ENCODE data around the gene RNF10. TPM values are rescaled to one million over a fixed set of nuclear protein-coding genes. Genes with fewer than 3 reads are reported as not detected.
"Not testable (repeated sequence)": the region's sequence is repeated elsewhere in the genome, so short reads cannot be mapped to it uniquely, and the experiment has no call there.

RNF10 gene
- total RNA-seq: 100 to 1,000 TPM; 201 to 306 (median 264) TPM

DNA sequence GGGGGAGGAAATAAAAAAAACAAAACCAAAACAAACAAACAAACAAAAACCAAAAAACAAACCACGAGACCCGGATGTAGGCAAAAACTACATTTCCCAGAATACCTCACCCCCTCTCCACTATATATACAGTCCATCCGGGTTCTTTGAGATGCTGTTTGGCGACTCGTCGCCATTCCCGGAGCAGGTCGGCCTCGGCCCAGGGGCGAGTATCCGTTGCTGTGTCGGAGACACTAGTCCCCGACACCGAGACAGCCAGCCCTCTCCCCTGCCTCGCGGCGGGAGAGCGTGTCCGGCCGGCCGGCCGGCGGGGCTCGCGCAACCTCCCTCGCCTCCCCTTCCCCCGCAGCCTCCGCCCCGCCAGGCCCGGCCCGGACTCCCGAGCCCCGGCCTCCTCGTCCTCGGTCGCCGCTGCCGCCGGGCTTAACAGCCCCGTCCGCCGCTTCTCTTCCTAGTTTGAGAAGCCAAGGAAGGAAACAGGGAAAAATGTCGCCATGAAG is at the start of gene RNF10:
Gene RNF10 (plus strand): TSS at position 154 of the 500 bp plus-strand sequence. CDS start 456 bp downstream, outside the sequence.
- Histone ChIP-seq H3K4me1 (peaks cover 0 to 55% (median 41%) of the 10 kb centered on the region in 4 donors), H3K4me3 (peak within 1 kb of the TSS; percentile 79 to 99 (median 88)), H3K9me3 (no peaks in the 10 kb centered on the region), H3K27ac (peak within 1 kb of the TSS; percentile 79 to 97 (median 96)), H3K36me3 (no peaks in the 10 kb centered on the region), H3K27me3 (no peaks in the 10 kb centered on the region)
- peak; percentile 78 to 99 for TF ChIP-seq EP300 (IDR thresholded peaks at IDR 0.05)
- TF ChIP-seq, protein P1, sequence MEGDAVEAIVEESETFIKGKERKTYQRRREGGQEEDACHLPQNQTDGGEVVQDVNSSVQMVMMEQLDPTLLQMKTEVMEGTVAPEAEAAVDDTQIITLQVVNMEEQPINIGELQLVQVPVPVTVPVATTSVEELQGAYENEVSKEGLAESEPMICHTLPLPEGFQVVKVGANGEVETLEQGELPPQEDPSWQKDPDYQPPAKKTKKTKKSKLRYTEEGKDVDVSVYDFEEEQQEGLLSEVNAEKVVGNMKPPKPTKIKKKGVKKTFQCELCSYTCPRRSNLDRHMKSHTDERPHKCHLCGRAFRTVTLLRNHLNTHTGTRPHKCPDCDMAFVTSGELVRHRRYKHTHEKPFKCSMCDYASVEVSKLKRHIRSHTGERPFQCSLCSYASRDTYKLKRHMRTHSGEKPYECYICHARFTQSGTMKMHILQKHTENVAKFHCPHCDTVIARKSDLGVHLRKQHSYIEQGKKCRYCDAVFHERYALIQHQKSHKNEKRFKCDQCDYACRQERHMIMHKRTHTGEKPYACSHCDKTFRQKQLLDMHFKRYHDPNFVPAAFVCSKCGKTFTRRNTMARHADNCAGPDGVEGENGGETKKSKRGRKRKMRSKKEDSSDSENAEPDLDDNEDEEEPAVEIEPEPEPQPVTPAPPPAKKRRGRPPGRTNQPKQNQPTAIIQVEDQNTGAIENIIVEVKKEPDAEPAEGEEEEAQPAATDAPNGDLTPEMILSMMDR (IDR thresholded peaks at IDR 0.05): peak in 1 of 5 experiments; percentile 32
- peak; percentile 96 for TF ChIP-seq POLR2A (IDR thresholded peaks at IDR 0.05)
- 0 to 1% methylated on average over 26 to 43 of the region's 43 CpGs for WGBS, 2 donors
- DNase-seq (ENCODE audit: low spot score in 2 of 2): peak; percentile 51 to 84

DNA sequence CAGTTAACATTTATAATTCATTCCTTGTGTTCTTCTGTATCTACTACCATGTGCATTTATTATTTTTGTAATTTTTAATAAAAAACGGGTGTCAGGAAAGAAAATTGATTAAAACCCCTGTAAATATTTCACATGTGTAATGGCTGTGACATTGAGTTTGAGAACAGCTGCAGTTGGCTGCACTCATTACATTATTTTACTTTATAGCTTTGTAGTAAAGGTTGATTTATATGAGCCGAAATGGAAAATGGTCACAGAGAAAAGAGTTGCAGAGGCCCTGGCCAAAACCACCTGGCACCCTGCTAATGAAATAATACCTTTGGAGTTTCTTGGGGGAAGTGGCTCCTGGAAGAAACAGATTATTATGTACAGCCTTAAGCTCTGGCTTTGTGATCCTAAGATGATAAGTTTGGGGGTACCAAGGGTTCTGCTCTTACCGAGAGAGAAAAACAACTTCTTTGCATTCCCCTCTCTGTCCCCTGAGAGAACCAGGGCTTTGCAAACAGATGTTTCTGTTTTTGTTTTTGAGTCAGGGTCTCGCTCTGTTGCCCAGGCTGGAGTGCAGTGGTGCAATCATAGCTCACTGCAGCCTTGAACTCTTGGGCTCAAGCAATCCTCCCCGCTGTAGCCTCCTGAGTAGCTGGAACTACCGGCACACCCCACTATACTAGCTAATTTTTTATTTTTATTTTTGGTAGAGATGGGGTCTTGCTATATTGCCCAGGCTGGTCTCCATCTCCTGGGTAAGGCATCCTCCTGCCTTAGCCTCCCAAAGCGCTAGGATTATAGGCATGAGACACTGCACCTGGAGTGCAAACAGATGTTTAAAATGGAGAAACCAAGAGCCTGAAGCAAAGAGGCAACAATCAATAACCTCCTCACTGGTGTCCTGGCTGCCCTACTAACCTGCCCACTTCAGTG is 47.9 kb upstream of the RNF10 start:
- H3K27me3 ChIP-seq: no peaks in the 10 kb centered on the region
- no peaks in the 10 kb centered on the region for H3K4me1 ChIP-seq
- WGBS, 2 donors: 86 to 89% methylated on average over 7 of the region's 7 CpGs
- DNase-seq (ENCODE audit: low spot score in 2 of 2): no peak
- peaks cover 0 to 24% (median 0%) of the 10 kb centered on the region in 3 donors for H3K36me3 ChIP-seq
- H3K9me3 ChIP-seq: no peaks in the 10 kb centered on the region
- TF ChIP-seq, protein P1 (IDR thresholded peaks at IDR 0.05): no peak
- TF ChIP-seq POLR2A (IDR thresholded peaks at IDR 0.05) (no peak), EP300 (IDR thresholded peaks at IDR 0.05) (no peak)
- no peak overlapping the region for H3K27ac ChIP-seq
- H3K4me3 ChIP-seq: no peak overlapping the region

DNA sequence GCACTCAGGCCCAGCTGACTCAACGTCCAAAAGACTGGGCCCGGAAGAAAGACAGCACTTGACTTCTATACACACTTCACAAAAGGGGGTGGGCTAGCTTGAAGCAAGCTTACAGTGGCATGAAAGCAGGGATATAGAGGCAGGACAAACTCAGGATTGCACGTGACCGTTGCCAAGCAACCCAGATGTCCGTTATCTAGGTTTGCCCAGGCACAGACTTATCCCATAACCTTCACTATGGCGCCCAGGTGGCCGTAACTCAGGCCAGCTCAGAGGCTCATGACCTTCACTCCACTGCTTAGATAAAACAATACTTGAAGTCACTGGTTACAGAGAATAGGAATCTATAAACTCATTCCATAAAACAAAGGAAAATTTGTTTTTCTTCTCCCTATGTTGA is 46.6 kb upstream of the RNF10 start:
- H3K27ac ChIP-seq; H3K9me3 ChIP-seq; H3K4me3 ChIP-seq; H3K4me1 ChIP-seq; H3K27me3 ChIP-seq; DNase-seq (ENCODE audit: low spot score in 2 of 2): not testable (repeated sequence)
- peaks cover 0 to 25% (median 0%) of the 10 kb centered on the region in 3 donors for H3K36me3 ChIP-seq
- 75 to 79% methylated on average over 7 of the region's 7 CpGs for WGBS, 2 donors

DNA sequence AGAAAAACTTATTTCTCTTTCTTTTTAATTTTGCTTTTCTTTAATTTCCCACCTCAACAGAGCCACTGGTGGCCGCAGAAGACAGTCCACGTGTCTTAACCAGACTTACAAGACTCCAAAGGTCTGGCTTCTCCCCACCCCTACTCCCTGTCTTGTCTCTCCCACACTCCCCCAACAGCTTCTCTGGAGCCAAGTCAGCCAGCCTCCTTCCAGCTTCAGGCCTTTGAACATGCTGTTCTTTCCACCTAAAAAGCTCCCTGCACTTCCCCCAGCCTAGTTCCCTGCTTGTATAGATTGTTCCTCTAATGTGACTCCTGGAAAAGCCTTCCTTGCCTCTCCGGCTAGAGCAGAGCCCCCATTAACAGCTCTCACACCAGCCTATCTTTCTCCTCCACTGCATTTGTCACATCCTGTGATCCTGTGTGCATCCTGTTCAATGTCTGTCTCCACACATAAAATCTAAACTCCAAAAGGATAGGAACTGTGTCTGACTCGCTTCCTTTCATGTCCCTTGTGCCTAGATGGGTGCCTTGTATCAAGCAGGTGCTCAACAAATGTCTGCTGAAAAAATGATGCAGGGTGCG is 46.0 kb upstream of the RNF10 start:
- 71 to 75% methylated on average over 5 of the region's 5 CpGs for WGBS, 2 donors
- Histone ChIP-seq H3K4me3 (no peak overlapping the region), H3K9me3 (no peaks in the 10 kb centered on the region), H3K4me1 (no peaks in the 10 kb centered on the region), H3K27me3 (no peaks in the 10 kb centered on the region), H3K36me3 (peaks cover 0 to 19% (median 0%) of the 10 kb centered on the region in 3 donors), H3K27ac (no peak overlapping the region)
- TF ChIP-seq, protein P1 (IDR thresholded peaks at IDR 0.05): no peak
- DNase-seq (ENCODE audit: low spot score in 2 of 2): no peak

DNA sequence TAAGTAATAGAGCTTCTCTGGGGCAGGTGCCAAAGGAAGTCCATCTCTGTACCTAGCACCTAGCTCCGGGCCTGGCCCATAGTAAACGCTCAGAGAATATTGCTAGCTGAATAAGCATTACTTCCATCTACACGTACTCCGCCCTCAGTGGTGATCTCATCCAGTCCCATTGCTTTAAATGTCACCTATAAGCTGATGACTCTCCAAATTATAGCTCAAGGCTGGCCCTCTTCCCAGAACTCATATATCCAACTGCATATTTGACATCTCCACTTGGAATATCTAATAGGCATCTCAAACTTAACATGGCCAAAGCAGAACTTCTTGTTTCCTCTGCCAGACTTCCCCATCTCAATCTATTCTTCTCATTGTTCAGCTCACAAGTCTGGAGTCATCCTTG is 45.1 kb upstream of the RNF10 start:
- H3K36me3 ChIP-seq: peaks cover 0 to 19% (median 0%) of the 10 kb centered on the region in 3 donors
- no peaks in the 10 kb centered on the region for H3K9me3 ChIP-seq
- H3K27ac ChIP-seq: no peak overlapping the region
- no peaks in the 10 kb centered on the region for H3K27me3 ChIP-seq
- no peaks in the 10 kb centered on the region for H3K4me1 ChIP-seq
- no peak for DNase-seq (ENCODE audit: low spot score in 2 of 2)
- no peak overlapping the region for H3K4me3 ChIP-seq
- WGBS, 2 donors: 89 to 94% methylated on average over 4 of the region's 4 CpGs
- TF ChIP-seq, protein P1 (IDR thresholded peaks at IDR 0.05): no peak
- no peak for TF ChIP-seq POLR2A (IDR thresholded peaks at IDR 0.05)
- no peak for TF ChIP-seq EP300 (IDR thresholded peaks at IDR 0.05)
